Thyroid gland (tissue), 4 donors: Measurements from ENCODE around the gene CHAD. TPM values are rescaled to one million over a fixed set of nuclear protein-coding genes. Genes with fewer than 3 reads are reported as not detected.

Source experiments
- DNase-seq, 2 donors: peaks; one replicate each; pipeline ENCODE4 v3.0.0-alpha.2; 2019
- H3K27ac ChIP-seq, 3 donors: fragments of 200-600 bp; sonication (generic); 1 replicate in 2 of 3; 2 replicates in 1 of 3; pipeline ENCODE4 v1.5.1; 2016 to 2019; ENCODE audit warnings: mild to moderate bottlenecking in 1 of 3, moderate library complexity in 1 of 3
- H3K27me3 ChIP-seq: fragments of 200-600 bp; sonication (generic); one replicate; pipeline ENCODE4 v1.5.1; 2019
- H3K36me3 ChIP-seq, 2 donors: fragments of 200-600 bp; sonication (generic); one replicate each; pipeline ENCODE4 v1.5.1; 2016 to 2019
- H3K4me1 ChIP-seq, 2 donors: fragments of 200-600 bp; sonication (generic); one replicate each; pipeline ENCODE4 v1.5.1; 2017 to 2019
- H3K4me3 ChIP-seq, 3 donors: fragments of 200-600 bp; sonication (generic); replicated peaks in 1 of 3; 1 replicate in 2 of 3; 2 replicates in 1 of 3; pipeline ENCODE4 v1.5.1; 2016; ENCODE audit warnings: mild to moderate bottlenecking in 1 of 3
- H3K9me3 ChIP-seq: fragments of 200-600 bp; sonication (generic); one replicate; pipeline ENCODE4 v1.5.1; 2017
- POLR2A ChIP-seq, 2 donors: fragments of 450-650 bp; IDR thresholded peaks; one replicate each; pipeline ENCODE4 v1.6.1; 2017; ENCODE audit warnings: antibody characterized with exemption in 2 of 2, mild to moderate bottlenecking in 2 of 2, moderate library complexity in 1 of 2
- WGBS, 2 donors: methylation state at CpG; one replicate each; pipeline ENCODE4 v1.1.5; 2017; 5-methylcytosine and 5-hydroxymethylcytosine counted together
- intact Hi-C: fragments of 100-400 bp; cut with DNase I; formaldehyde crosslinking; loops from one replicate; pipeline ENCODE4 v1.15.1; 2023
- total RNA-seq, 4 donors: library from RNA; depleted of rRNA; stranded (reverse); fragments of >200 nt; gene quantifications; one replicate each; pipeline ENCODE4 v1.2.3, GENCODE V29; 2016
- TF ChIP-seq, protein P1 (sequence below), 6 experiments: fragments of 200-600 bp in 3 of 6; fragments of 450-650 bp in 3 of 6; sonication (generic) in 3 of 6; IDR thresholded peaks; one replicate each; pipeline ENCODE4 v1.5.1; 2016 to 2019; ENCODE audit warnings: antibody characterized with exemption in 6 of 6, mild to moderate bottlenecking in 2 of 6, inconsistent platforms in 1 of 6, moderate library complexity in 1 of 6

The CHAD gene
- total RNA-seq, 4 donors from 2014 or later = 0.67 TPM; not detected in 3

DNA sequence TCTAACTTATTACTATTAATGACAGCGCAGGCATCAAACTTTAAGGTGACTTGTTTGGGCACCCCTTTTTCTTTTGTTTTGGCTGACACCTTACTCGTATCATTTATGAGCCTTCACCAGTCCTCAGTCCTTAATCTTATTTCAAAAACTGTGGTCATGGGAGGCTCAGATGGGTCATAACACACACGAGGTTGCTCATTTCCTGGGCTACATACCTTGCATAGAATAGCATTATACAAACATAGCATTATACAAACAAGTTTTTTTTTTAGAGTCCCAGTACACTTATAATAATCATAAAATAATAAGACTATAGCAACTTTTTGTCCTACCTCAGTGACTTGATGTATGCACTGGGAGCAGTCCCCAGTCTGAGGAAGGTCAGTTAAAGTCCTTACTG lies 53.9 kb downstream of the CHAD start:
- DNase-seq = no peak
- 85 to 88% methylated on average over 3 of the region's 3 CpGs for WGBS, 2 donors
- no peaks in the 10 kb centered on the region for H3K4me1 ChIP-seq

More for the DNA sequence above, 53.9 kb downstream of the CHAD start:
- H3K4me3 ChIP-seq = no peak overlapping the region
- H3K36me3 ChIP-seq = no peaks in the 10 kb centered on the region
- no peaks in the 10 kb centered on the region for H3K9me3 ChIP-seq
- intact Hi-C loops = no loop called here
- no peak overlapping the region for H3K27ac ChIP-seq
- TF ChIP-seq, protein P1, sequence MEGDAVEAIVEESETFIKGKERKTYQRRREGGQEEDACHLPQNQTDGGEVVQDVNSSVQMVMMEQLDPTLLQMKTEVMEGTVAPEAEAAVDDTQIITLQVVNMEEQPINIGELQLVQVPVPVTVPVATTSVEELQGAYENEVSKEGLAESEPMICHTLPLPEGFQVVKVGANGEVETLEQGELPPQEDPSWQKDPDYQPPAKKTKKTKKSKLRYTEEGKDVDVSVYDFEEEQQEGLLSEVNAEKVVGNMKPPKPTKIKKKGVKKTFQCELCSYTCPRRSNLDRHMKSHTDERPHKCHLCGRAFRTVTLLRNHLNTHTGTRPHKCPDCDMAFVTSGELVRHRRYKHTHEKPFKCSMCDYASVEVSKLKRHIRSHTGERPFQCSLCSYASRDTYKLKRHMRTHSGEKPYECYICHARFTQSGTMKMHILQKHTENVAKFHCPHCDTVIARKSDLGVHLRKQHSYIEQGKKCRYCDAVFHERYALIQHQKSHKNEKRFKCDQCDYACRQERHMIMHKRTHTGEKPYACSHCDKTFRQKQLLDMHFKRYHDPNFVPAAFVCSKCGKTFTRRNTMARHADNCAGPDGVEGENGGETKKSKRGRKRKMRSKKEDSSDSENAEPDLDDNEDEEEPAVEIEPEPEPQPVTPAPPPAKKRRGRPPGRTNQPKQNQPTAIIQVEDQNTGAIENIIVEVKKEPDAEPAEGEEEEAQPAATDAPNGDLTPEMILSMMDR (IDR thresholded peaks at IDR 0.05) = no peak
- TF ChIP-seq POLR2A (IDR thresholded peaks at IDR 0.05) = no peak
- H3K27me3 ChIP-seq = no peaks in the 10 kb centered on the region

Other genes starting within 250 kb of the CHAD start
- not detected for gene TMEM92, start 194.4 kb downstream of the CHAD start, total RNA-seq
- gene XYLT2, start 122.8 kb downstream of the CHAD start, total RNA-seq = 10 to 100 TPM; 22.4 to 33.4 (median 28.8) TPM
- 100 to 1,000 TPM in 1 of 4 donors, 10 to 100 TPM in 3; 44.6 to 115 (median 80.8) TPM for gene MRPL27, start 95.7 kb downstream of the CHAD start, total RNA-seq
- under 1 TPM in 2 of 4 donors, not detected in 2; 0.27 to 0.93 TPM for gene EME1, start 95.7 kb downstream of the CHAD start, total RNA-seq
- 10 to 100 TPM; 57.4 to 91.0 (median 77.5) TPM for gene LRRC59, start 71.4 kb downstream of the CHAD start, total RNA-seq
- gene ACSF2, start 42.7 kb downstream of the CHAD start, total RNA-seq = 100 to 1,000 TPM in 3 of 4 donors, 10 to 100 TPM in 1; 97.3 to 193 (median 143) TPM
- gene RSAD1, start 10.0 kb upstream of the CHAD start, total RNA-seq = 10 to 100 TPM; 30.2 to 50.1 (median 34.7) TPM
- gene MYCBPAP, start 39.6 kb upstream of the CHAD start, total RNA-seq = 1 to 10 TPM in 3 of 4 donors, under 1 TPM in 1; 0.78 to 3.2 (median 1.6) TPM
- 10 to 100 TPM in 1 of 4 donors, 1 to 10 TPM in 1, under 1 TPM in 1, not detected in 1; 0.63 to 31.6 (median 3.5) TPM for gene EPN3, start 63.9 kb upstream of the CHAD start, total RNA-seq
- gene SPATA20, start 78.3 kb upstream of the CHAD start, total RNA-seq = 100 to 1,000 TPM in 3 of 4 donors, 10 to 100 TPM in 1; 94.9 to 177 (median 125) TPM
- 1 to 10 TPM in 1 of 4 donors, under 1 TPM in 3; 0.13 to 3.3 (median 0.52) TPM for gene CACNA1G, start 91.8 kb upstream of the CHAD start, total RNA-seq
- gene ABCC3, start 166.0 kb upstream of the CHAD start, total RNA-seq = 100 to 1,000 TPM in 2 of 4 donors, 10 to 100 TPM in 2; 51.0 to 189 (median 131) TPM
- gene ANKRD40, start 239.0 kb upstream of the CHAD start, total RNA-seq = 10 to 100 TPM; 29.4 to 40.2 (median 35.1) TPM